HG02981 (cell line): ENCODE results near the gene ERVMER34-1.

ENCODE experiments used
- ATAC-seq: cut with Tn5 transposase; IDR thresholded peaks from one replicate; pipeline ENCODE4 v1.9.1; 2021; ENCODE audit warnings: mild to moderate bottlenecking, moderate library complexity; ENCODE audit not compliant: unreplicated experiment

The ERVMER34-1 gene

DNA sequence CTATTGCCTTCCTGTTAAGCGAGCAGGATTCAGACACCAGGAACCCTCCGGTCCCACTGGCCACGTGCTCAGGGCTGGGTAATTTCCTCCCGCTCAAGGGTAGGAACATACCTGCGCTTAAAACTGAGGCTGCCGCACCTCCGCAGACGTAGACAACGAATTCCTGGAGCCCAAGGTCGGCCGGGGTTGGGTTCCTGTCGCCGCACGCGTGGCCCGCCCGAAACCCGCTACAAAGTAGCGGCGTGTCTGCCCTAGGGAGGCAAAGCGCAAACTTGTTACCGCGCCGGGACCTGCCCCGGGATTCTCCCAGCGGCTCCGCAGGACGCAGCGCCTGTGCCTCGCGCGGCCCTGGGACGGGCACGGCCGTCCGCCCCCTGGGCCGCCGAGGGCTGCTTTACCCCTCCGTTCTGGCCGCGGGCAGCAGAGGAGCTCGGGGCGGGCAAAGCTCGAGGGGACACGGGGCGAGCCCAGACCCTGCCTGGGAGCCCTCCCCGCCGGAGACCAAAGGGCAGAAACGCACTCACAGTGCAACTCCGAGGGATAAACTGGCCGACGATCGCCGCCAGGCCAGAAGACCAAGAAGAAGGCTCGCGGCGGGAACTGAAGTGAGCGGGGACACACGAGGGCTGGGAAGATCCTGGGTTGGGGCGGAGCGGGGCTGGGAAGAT is at the start of gene ERVMER34-1:
Gene ERVMER34-1, minus strand, starts transcription at position 607 of the 668 bp plus-strand sequence. CDS start 5,905 bp downstream, outside the sequence.
- no peak for ATAC-seq

DNA sequence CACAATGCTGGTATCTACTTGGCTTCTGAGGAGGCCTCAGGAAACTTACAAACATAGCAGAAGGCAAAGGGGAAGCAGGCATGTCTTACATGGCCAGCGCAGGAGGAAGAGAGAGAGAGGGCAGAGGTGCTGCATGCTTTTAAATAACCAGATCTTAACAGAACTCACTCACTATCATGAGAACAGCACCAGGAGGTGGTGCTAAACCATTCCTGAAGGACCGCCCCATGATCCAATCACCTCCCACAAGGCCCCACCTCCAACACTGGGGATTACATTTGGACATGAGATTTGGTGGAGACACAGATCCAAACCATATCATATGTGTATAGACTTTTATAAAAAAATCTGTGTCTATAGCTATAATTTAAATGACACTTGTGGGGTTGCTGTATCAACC is 48.6 kb upstream of the ERVMER34-1 start:
- no peak for ATAC-seq

DNA sequence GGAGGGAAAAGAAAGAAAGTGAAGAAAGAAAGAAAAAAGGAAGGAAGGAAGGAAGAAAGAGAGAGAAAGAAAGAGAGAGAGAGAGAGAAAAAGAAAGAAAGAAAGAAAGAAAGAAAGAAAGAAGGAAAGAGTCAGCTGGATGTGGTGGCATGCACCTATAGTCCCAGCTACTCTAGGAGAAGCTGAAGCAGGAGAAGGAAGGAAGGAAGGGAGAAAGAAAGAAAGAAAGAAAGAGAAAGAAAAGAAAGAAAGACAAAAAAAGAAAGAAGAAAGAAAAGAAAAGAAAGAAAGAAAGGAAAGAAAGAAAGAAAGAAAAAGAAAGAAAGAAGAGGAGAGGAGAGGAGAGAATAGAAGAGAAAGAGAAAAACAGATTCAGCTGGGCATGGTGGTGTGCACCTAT is 44.3 kb upstream of the ERVMER34-1 start:
- no peak for ATAC-seq

GRCh38 chr4:52791936-52792335 is 40.7 kb upstream of the ERVMER34-1 start:
- no peak for ATAC-seq

GRCh38 chr4:52789774-52790173 is 38.5 kb upstream of the ERVMER34-1 start:
- ATAC-seq = no peak

- ATAC-seq = no peak
Measured at GRCh38 chr4:52788806-52789205, 37.6 kb upstream of the ERVMER34-1 start.

DNA sequence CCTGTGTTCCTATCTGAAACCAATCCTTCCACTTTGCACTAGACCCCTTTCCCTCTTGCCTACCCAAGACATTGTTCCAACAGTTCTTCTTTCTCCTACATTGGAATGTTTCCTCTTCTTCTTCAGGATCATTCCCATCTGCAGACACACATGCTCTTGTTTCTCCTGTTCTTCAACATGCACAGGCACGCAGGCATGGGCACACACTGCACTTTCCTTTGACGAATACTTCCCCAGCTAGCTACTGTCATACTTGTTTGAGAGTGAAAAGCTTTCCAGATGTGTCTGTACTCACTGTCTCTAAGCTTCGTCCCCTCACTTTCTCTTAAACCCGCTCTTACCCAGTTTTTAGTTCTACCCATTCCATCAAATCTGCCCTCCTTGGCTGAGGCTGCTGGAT is 31.8 kb upstream of the ERVMER34-1 start:
- no peak for ATAC-seq

GRCh38 chr4:52780617-52781354 is 29.6 kb upstream of the ERVMER34-1 start:
- no peak for ATAC-seq

DNA sequence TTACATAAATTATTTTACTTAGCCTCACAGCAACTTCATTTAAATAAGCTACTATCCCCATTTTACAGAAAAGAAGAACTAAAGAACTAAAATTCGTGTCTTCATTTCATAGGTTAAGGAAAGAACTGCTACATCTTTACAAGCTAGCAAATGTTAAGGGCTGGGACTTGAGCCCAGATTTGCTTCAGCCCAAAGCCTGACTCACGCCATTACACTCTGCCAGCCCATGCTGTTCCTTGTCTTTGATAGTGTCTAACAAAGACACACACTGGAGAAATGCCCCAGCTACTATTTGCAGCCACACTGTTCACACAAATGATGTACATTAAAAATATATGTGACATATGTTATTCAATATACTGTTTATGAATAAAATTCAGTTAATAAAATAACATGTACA is 29.0 kb upstream of the ERVMER34-1 start:
- no peak for ATAC-seq

- no peak for ATAC-seq
Measured at GRCh38 chr4:52760256-52760655, 9.0 kb upstream of the ERVMER34-1 start.

GRCh38 chr4:52755426-52755825 is 4.2 kb upstream of the ERVMER34-1 start:
- ATAC-seq = no peak

DNA sequence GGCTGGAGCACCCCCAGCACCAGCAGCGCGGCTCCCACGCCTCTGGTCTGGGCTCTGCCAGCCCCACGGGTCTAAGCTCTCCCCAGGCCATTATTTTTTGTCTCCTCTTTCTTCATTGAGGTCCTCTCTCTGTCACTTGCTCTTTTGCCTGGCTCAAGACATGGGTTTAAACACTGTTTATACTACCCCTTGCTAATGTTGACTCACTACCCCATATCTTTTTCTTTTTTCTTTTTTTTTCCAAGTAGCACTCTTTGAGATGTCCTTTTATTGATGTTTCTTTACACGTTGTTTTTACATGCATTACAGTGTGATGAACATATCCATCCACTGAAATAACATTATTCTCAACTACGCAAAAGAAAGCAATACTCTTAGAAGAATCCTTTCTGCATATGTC is 1.7 kb upstream of the ERVMER34-1 start:
- no peak for ATAC-seq

DNA sequence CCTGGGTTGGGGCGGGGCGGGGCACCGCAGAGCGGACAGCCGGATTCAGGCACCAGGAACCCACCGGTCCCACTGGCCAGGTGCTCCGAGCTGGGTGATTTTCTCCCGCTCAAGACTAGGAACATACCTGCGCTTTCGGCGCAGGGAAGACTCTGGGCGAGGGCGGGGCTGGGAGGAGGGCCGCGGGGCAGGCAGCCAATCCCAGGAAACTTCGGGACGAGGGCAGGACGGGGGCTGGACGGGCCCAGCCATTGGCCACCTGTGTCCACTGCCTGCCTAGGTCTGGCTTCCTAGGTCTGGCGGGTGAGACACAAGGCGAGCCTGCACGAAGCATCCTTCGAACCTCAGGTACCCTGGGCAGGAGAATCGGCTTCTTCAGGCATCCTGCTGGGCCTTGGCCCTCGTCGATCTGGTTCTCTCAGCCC is 274 bp upstream of the ERVMER34-1 start:
- no peak for ATAC-seq

- ATAC-seq = no peak
Measured at GRCh38 chr4:52750213-52750612, 1.0 kb downstream of the ERVMER34-1 start.

GRCh38 chr4:52748432-52748831 is 2.8 kb downstream of the ERVMER34-1 start:
- ATAC-seq = no peak

GRCh38 chr4:52744588-52744987 is 6.6 kb downstream of the ERVMER34-1 start:
- ATAC-seq = no peak

GRCh38 chr4:52743444-52744019 is 7.7 kb downstream of the ERVMER34-1 start:
- ATAC-seq = no peak

- ATAC-seq = no peak
Measured at GRCh38 chr4:52729586-52729985, 21.6 kb downstream of the ERVMER34-1 start.

- ATAC-seq = no peak
Measured at GRCh38 chr4:52728691-52729240, 22.5 kb downstream of the ERVMER34-1 start.

DNA sequence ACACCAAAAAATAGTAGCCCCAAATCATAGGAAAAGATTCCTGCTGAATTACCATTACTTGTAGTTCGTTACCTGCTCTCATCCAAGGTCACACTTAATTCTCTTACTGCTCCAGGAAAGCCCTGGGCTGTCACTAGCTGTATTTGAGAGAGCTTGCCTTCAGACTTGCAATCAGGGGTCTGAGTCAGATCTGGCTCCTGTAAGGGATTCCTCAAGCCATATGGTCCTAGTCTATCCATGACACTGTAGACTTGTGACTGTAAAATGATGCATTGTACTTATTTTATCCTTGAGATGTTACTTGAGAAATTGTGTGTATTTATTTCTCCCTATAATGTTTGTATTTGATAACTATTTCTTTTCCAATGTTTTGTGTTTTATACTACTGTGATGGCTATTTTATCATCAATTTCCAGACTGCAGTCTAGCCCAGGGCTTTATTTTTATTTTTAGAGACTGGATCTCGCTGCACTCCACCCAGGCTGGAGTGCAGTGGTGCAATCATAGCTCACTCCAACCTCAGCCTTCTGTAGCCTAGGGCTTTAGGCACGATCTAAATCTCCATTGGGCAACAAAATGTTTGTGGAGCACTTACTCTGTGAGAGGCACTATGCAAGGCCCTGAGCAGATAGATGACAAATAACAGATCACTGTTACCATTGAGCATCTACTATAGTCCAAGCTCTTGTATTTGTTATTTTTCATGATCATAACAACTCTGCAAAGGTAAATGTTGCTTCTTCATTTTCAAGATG is 24.2 kb downstream of the ERVMER34-1 start:
- ATAC-seq = no peak
